CD4-positive, alpha-beta T cell treated with Interleukin-6 for 4 hours (primary cell): Measurements from ENCODE around the gene TIMM21.

ENCODE experiments used
- DNase-seq: peaks from one replicate; pipeline ENCODE4 v3.0.0-alpha.2; 2020; ENCODE audit warnings: mixed read lengths

The TIMM21 gene

DNA sequence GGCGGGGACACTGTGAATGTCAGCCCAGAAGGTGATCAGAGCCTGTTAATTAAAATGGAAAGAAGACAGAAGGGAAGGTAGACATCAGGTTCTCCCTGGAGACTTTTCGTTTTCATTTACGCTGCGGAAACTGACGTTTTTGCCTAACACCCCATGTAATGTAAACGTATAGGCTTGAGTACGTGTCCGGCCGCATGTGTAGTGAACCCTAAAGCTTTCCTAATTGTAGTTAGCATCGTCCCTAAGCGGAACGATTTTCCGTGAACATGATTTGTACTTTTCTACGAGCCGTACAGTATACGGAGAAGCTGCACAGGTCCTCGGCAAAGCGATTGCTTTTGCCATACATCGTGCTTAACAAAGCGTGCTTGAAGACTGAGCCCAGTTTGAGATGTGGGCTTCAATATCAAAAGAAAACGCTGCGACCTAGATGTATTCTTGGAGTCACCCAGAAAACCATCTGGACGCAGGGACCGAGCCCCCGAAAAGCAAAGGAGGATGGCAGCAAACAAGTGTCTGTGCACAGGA is 284 bp downstream of the TIMM21 start:
- no peak for DNase-seq

DNA sequence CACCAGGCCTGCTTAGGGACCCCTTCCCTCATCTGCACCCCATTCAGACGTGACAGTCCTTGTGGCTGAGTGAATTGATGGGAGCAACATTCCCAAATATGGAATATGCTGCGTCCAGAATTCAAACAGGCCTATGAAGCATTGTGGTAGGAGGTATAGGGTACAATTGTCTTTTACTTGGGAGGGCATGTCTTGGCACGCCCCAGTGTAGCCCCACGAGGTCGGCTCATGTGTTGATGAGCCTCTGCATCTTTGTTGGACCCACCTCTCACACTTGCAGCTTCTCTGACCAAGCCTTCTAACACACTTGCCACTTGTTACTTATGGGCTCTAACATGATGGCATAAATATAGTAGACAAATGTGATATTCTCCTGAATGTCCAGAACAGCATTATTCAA is 1.6 kb downstream of the TIMM21 start:
- DNase-seq, result no peak

DNA sequence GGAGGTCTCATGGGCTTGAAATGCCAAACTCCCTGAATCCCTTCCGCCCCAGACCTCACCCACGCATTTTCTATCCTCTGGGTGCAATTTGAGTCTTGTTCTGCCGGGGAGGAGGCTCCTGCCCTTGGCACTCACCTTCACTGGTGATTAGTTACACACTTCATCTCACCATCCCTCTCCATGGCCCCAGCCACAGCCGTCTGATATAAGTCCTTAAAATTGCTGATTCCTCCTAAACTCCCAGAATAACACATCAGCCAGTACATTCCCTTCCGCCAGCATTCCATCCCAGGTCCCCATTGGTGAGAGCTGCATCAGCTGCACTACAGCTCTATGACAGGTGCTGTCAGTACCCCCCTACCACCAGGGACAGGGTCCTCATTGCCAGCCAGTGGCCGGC is 3.9 kb downstream of the TIMM21 start:
- no peak for DNase-seq

DNA sequence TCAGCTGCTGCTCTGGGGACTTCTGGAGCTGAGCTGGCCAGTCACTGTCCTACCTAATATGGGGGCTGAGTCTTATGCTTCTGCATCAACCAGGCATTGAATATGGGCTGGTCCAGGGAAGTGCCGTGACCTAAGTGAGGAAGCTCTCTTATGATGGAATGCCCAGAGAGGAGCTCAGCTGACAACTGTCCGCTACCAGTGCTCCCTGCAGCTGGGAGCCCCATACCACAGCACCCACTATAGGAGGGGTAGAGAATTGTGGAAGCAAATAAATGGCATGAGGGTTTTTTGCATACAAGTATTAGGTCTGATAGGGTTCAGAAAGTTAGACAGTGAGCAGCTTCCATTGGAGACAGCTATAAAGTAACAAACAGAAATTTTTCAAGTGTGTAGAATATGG is 4.5 kb downstream of the TIMM21 start:
- DNase-seq, result no peak

DNA sequence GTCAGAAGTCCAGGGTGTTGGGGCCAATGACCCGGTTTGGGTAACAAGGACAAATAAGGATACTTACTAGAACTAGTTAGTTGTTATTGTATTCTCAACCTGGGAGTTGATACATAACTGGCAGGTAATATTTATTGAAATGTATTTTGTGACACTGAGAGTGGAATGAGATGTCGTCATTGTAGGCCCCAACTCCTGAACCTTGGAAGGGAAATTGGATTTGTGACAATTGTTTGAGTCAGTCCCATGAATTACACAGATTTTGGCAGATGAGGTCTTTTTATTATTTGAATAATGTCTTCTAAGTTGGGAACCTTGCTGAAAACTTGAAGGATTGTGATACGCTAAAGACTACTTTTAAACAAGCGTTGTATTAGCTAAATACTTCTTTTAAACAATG is 5.1 kb downstream of the TIMM21 start:
- no peak for DNase-seq

DNA sequence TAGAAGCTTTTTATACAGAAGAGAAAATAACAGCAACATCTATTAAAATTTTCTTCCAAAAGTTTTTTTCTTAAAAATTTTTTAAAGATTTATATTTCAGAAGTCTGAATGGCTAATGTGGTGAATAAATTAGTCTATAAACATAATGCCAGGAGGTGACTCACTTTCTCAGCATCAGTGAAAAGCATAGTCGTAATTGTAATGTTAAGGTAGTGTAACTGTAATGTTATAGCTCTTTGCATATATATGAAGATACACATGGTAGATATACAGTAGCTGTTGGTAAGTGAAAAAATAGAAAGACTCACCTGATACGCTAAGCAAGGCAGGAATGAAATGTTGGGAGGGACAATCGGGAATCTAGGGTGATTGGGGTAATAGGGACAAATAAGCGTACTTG is 5.5 kb downstream of the TIMM21 start:
- no peak for DNase-seq

DNA sequence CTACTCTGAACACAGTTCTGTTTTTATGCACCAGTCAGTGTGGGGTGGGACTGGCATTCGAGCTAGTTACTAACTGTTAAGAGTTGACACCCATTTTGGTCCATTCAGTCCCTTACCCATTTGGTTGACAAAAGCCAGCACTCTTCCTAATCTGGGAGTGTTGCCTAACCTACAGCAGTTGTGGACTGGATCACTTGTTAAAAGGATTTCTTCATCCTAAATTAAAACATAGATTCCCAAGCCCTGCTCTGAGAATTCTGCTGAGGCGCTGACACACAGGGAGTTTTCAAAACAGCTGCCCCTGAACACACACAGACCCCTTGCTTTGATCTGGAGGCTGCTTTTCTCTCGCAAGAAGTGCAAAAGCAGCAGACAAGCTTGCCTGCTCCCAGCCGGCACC is 6.4 kb downstream of the TIMM21 start:
- DNase-seq, result no peak

DNA sequence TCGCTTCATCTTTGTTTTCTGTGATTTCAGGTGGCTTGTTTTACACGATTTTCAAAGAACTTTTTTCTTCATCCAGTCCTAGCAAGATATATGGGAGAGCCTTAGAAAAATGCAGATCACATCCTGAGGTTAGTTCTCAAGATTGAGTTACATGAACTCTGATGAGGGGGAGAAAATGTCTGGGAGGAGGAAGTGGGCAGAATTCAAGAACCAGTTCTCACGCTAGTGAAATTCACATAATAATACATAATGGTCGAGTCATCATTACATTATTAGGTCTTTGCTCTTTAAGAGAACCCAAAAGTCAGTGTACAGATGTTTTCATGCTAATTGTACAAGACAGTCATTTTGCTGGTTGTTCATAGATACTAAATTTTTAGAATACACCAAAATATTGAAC is 7.0 kb downstream of the TIMM21 start:
- DNase-seq, result no peak

DNA sequence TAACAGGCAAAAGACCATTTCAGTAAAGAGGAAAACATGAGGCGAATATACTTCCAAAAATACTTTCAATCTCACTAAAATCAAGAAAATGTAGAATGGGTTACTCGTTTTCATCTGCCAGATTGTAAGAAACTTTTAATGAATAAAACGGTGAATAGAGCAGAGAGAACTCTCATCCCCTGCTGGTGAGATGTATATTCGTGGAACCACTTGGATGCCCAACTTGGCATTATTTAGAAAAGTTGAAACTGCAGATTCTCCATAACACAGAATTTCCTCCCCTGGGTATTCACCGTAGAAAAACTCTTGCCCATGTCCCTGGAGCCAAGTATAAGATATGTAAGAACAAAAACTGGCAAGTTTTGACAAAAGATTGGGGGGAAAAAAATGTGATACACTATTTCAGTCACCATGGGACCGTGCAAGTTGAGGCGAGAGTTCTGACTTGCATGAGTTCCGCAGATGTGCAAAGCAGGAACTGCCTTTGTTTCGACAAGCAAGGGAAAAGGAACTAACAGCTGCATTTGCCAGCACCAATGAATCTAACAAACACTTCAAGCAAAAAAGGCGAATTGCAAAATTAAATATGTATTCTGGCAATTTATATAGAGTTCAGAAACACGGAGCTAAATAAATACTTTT is 14.8 kb downstream of the TIMM21 start:
- no peak for DNase-seq

DNA sequence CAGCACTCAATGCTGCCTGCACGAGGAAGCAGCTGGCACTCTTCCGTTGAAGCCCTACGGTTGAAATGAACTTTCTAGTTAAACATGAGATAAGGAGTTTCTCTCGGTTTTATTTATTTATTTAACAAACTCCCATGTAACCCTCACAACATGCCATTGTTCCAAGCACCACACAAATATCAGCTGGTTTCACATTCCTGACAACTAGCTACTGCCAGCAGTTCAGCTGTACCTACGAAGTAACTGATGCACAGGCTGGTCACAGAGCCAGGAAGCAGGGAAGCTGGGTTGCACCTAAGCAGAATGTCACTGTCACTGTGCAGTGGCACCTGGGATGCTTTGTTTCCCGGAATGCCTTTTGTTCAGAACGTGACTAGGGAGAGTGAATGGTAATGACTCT is 18.1 kb downstream of the TIMM21 start:
- no peak for DNase-seq

DNA sequence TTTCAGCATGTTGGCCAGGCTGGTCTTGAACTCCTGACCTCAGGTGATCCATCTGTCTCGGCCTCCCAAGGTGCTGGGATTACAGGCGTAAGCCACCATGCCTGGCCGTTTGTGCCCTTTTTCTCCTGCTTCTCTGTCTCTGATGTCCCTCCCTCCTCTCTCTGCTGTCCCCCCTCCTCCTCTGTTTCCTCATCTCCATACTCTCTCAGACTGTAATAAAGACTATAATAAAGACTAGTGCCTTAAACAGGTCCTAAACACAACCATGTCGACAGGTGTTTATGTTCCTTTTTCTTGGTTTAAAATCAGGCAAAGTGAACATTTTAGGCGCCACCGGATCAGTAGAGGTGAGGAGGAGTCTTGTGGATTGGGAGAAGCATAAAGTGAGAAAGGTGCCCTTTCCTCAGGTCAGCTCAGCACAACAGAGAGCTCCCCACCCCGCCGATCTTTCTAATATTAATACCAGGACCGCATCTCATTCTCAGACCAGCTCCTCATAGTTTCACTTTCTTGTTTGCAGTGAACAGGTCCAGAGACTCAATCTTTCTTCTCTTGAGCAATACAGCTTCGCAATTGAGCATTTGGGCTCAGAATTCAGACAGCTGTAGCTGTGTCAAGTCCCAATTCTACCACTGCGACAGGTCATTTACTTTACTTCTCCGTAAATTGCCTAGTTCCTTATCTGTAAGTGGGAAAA is 23.7 kb downstream of the TIMM21 start:
- no peak for DNase-seq

DNA sequence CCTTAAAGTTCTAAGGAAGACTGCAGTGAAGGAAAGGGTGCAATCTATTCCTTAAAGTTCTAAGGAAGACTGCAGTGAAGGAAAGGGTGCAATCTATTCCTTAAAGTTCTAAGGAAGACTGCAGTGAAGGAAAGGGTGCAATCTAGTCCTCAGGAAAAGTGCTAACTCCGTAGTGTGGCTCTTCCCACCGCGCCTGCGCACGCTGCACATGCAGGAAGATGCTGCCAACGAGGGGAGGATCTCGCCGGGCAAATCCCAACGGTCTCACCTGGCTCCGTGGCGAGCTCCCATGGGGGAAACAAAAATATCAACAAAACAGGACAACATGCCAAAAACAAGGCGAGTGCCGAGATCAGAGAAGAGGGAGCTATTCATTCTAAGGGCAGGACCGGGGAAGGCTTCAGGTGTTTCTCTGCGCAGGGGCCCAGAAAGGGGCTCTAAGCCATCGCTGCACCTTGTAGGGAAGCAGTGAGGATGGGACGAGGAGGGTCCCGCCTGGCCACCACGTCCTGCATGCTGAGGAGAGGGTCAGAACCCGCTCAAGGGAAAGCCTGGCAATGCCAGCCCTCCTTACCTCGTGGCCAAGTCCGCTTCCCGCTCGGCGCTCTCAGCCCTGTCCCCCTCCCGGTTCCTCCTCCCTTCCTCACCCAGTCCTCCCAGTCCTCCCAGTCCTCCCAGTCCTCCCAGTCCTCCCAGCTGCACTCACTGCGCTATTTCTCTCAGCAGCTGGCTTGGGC is 24.5 kb downstream of the TIMM21 start:
- DNase-seq, result no peak

DNA sequence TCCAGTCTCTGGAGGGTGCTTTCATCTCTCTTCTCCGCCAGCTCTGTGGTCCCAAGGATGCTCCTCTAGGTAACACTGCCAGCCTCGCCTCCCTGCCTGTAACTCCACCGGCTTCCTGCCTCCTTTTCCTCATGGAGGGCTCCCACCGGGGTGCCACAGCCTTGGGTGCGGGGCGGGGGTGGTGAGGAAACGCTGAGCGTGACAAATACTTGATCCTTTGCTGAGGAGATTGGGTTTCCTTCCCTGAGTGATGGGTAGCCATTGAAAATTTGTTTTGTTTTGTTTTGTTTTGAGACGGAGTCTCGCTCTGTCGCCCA is 25.1 kb downstream of the TIMM21 start:
- no peak for DNase-seq

DNA sequence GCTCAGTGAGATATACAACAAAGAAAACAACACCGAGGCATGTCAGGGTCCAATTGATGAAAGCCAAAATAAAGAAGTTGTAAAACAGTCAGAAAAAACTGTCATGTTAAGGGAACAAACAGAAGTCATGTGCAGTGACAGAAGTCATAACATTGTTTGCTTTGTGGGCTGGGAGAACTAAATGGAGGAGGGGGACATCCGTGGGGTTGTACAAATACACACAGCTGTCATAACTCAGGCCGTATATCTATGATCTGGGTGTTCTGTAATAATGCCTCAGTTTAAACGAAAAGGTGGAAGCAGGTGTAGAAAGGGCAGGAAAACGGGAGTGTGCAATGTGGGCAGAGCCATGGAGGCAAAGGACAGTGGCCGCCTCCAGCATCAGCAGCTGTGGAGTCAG is 27.3 kb downstream of the TIMM21 start:
- no peak for DNase-seq

DNA sequence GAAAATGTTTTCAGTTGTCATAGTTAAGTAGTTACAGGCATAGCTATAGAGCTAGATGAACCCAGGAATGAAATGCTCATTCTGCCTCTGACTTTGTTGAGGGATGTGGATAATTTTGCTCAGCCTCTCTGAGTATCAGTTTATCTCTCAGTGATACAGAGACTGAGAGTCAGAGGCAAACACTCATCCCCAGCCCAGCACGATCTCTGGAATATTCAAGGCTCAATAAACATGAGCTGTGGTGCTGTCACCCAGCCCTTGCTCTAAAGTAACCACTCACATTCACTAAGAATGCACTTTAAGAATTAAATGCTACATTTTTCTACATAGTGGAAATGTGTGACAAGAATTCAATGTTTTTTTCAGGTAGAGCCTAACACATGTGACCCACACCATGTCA is 30.6 kb downstream of the TIMM21 start:
- DNase-seq, result no peak

DNA sequence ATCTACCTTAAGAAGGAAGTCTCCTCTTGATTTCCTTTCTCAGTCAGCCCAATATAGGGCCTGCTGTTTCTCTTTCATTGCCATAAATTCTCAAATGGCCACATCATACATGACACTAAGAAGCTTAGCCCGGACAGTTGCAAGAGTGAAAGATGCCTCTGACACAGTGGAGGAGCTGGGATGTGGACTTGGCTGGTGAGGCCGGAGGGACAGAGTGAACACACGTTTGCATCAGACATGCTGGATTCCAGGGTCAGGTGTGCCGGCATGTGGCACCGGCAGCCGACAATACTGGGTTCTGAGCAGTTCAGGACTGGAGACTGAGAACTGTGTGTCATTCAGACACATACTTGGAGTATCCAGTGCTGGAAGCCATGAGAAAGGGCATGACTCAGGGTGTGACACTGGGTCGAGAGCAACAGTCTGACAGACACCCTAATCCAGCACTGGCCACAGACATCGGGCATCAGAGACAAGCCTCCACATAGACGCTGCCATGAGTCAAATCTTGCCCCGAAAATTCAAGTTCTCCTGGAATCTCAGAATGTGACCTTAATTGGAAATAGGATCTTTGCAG is 31.4 kb downstream of the TIMM21 start:
- no peak for DNase-seq

DNA sequence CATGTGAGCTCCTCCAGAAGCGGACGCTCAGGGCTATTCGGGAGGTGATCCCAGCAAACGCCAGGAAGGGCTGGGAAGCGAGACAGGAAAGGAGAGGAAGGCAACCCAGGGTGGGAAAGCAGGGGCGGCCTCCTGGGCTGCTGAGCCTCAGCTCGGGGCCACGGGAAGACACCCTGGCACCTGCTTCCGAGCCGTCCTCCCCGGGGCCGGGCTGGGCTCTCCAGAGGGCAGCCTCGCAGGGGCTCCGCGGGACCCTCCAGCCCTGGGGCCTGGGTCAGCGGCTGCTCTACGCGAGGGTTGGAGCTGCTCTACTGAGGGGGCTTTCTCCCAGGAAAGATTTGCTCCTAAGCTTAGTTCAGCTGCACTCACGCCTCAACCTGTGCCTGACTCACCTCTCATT is 34.0 kb downstream of the TIMM21 start:
- DNase-seq, result no peak

DNA sequence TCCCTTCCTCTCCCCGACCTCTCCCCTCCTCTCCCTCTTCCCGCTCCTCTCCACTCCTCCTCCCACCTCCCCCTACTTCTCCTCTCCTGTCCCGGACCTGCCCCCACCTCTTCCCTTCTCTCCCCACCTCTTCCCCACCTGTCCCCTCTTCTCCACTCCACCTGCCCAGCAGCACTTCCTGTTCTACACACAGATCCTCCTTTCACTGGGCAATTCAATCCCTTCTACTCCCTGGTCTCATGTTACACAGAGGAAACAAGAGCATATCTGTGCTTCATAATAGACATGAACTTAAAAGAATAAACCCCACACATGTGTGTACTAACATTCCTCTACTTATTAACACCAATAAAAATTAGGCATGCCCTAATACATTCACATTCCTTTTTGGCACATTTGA is 34.8 kb downstream of the TIMM21 start:
- DNase-seq, result no peak

DNA sequence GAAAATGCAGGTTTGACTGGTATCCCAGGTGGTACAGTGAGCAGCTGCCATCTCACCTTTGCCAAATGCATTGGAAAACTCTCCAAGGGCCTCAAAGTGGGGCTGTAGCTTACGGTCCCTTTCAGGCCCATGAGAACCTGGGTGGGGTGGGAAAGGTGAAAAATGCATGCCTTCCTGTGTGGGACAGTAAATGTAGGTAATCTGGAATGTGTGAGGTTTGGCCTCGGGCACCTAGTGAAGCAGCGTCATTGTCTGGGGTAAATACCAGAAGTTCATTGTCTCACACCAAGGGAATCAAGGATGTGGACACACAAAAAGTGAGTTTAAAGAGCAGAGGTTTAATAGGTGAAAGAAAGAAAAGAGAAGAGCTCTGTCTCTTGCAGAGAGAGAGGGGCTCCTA is 36.6 kb downstream of the TIMM21 start:
- no peak for DNase-seq

DNA sequence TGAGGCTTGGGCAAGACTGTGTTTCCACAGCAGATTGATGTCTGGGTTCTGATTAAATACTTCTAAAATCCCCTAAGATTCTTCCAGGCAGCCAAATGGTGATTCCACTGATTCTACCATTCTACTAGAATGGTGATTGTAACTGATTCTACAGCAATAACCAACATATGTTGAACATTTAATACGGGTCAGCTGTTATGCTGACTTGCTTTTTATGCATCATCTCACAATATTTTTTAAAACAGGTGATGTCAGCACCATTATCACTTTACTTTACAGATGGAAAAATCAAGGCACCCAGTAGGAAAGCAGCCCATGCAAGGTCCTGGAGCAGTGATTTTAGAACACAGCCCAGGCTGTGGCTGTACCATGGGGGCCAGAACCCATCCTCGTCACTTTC is 37.5 kb downstream of the TIMM21 start:
- no peak for DNase-seq

DNA sequence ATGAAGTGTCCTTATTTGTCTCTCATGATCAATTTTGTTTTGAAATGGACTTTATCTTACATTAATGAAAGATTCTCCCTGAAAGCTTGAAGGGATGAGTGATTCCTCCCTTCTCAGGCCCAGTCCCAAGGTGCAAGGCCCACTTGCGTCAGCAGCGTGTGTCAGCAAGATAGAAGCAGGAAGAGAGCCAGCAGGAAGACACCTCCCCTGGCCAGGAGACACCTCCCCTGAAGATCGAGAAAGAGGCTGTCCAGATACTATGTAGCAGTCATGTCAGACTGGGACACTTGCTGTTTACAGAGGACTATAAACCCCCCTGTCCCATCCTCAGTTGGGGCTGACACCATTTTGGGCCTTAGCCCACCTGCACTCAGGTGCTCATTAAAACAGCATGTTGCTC is 38.3 kb downstream of the TIMM21 start:
- DNase-seq, result no peak

DNA sequence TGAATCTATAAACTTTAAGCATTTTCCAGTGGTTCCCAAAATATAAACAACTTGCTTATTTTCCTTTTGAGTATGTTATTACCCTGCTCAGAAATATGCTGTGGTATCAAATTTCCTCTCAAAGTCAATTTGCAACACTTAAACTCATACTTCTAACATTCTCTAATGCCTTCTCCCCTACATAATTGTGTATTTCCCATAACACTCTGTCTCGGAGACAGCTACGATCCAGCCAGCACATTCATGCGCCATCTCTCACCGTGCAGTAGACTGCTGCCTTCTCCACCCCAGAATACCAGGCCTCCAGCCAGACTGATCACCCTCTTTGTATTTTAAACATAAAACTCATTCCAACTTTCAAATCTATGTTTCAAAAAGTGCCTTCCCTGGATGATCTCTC is 41.8 kb downstream of the TIMM21 start:
- DNase-seq, result no peak

DNA sequence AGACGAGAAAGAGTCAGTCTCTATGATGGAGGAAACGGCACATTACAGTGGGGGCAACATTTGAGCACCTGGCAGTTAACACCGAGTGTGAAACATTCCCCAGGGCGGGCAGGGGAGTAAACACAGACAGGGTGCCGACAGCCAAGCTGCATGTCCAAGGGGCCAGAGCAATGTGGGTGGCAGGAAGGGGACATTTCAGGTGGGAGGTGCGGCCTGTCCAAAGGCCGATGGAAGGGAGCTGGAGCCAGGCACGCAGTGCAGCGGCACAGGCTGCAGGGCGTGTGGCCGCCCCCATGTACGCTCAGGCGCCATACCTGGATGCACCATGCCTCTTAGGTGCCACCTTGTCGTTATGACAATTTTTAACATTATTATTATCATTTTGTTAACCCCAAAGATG is 43.3 kb downstream of the TIMM21 start:
- no peak for DNase-seq

DNA sequence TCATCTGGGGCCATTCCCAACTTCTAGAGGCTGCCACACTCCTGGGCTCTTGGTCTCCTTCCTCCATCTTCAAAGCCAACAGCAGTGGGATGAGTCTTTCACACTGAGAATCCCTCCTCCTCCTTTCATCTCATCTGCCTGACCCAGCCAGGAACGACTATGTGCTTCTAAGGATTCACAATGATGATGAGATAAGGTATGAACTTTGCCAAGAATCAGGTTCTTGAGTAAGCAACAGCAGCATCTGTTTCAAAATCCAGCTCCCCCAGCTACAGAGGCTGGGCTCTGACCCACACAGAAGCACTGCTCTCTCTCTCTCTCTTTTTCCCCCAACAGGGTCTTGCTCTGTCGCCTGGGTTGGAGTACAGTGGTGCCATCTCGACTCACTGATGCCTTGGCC is 46.4 kb downstream of the TIMM21 start:
- DNase-seq, result no peak
